HG03521 (cell line): ENCODE measurements around the gene S100PBP.

ENCODE experiments used
- ATAC-seq: cut with Tn5 transposase; IDR thresholded peaks from one replicate; pipeline ENCODE4 v1.9.1; 2021; ENCODE audit warnings: mild to moderate bottlenecking, moderate library complexity; ENCODE audit not compliant: unreplicated experiment

The S100PBP gene

GRCh38 chr1:32885676-32886003, 68.2 kb downstream of the S100PBP start:
- ATAC-seq, result no peak

- ATAC-seq, result no peak
Measured at GRCh38 chr1:32886004-32886827, 68.8 kb downstream of the S100PBP start, which contains the start of gene HPCA. HPCA (plus strand) TSS chr1:32886491; CDS start chr1:32888899, 2,408 bp downstream.

- ATAC-seq, result no peak
Measured at GRCh38 chr1:32886828-32887414, 69.5 kb downstream of the S100PBP start.

- ATAC-seq, result no peak
Measured at GRCh38 chr1:32887623-32888022, 70.2 kb downstream of the S100PBP start.

- ATAC-seq, result no peak
Measured at GRCh38 chr1:32888134-32888533, 70.7 kb downstream of the S100PBP start.

- ATAC-seq, result no peak
Measured at GRCh38 chr1:32888677-32889420, 71.4 kb downstream of the S100PBP start.

- ATAC-seq, result no peak
Measured at GRCh38 chr1:32889731-32890278, 72.4 kb downstream of the S100PBP start.

- no peak for ATAC-seq
Measured at GRCh38 chr1:32890516-32891240, 73.2 kb downstream of the S100PBP start.

- no peak for ATAC-seq
Measured at GRCh38 chr1:32891241-32891570, 73.8 kb downstream of the S100PBP start.

GRCh38 chr1:32891630-32892029, 74.2 kb downstream of the S100PBP start:
- no peak for ATAC-seq

GRCh38 chr1:32892368-32893197, 75.1 kb downstream of the S100PBP start:
- no peak for ATAC-seq

- ATAC-seq, result no peak
Measured at GRCh38 chr1:32893198-32894018, 76.0 kb downstream of the S100PBP start.

GRCh38 chr1:32894019-32894600, 76.7 kb downstream of the S100PBP start:
- no peak for ATAC-seq

- no peak for ATAC-seq
Measured at GRCh38 chr1:32894681-32895080, 77.2 kb downstream of the S100PBP start.

- no peak for ATAC-seq
Measured at GRCh38 chr1:32895325-32896215, 78.1 kb downstream of the S100PBP start.

- ATAC-seq, result no peak
Measured at GRCh38 chr1:32896451-32896850, 79.0 kb downstream of the S100PBP start.

- ATAC-seq, result no peak
Measured at GRCh38 chr1:32897082-32898049, 79.9 kb downstream of the S100PBP start.
